ENCODE data around the gene STK17B.

DNA sequence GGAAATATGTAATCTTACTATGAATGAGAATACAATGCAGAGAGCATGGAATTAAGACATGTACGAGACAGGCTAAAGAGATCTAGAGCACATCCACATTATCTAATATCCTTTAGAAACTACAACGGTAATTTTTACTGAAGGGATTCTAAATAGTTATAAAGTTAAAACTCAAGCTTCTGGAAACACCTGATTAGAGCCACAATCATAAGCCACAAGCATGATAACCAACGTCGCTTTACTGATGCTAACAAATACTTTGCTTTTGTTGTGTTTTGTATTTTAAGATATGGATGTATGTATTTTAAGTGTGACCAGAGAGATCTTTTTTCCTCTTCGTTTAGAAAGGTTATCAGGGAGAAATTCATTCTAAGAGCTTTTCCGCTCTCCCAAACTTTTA, 44.0 kb upstream of the STK17B start:
- TF ChIP-seq CTCF (conservative IDR thresholded peaks at IDR 0.05 in 1 of 2, IDR thresholded peaks at IDR 0.05 in 1 of 2; ENCODE audit: low read depth in 1 of 2, low read length in 2 of 2) = no peak
- no peak for TF ChIP-seq EZH2 (IDR thresholded peaks at IDR 0.05; ENCODE audit: low read length, missing control alignments)

All from fibroblast of lung (primary cell).